Naive thymus-derived CD4-positive, alpha-beta T cell (primary cell): ENCODE results near the gene TMEM132C. TPM values are rescaled to one million over a fixed set of nuclear protein-coding genes. Genes with fewer than 3 reads are reported as not detected.

Experiments
- ATAC-seq: fragments of 150-1000 bp; cut with Tn5 transposase; 2 replicates; pipeline ENCODE4 v1.10.0; 2021; ENCODE audit warnings: mild to moderate bottlenecking, moderate library complexity
- CTCF ChIA-PET: fragments of 350-600 bp; sonication (Branson Sonifier 250); formaldehyde crosslinking; loops from one replicate; lab custom pipeline; 2021; ENCODE audit warnings: antibody characterized with exemption; lab: Charles Lee
- POLR2A ChIA-PET: fragments of 350-600 bp; sonication (Branson Sonifier 250); formaldehyde crosslinking; loops from one replicate; lab custom pipeline; 2021; ENCODE audit warnings: antibody characterized with exemption, inconsistent platforms; lab: Charles Lee
- DNase-seq, 9 donors: peaks; one replicate each; pipeline versions ENCODE4 v3.0.0 to v3.0.0-alpha.2; 2020 to 2022; ENCODE audit warnings: mixed read lengths in 1 of 9
- H3K27ac ChIP-seq: one replicate; pipeline ENCODE4 v1.7.0; 2013; ENCODE audit warnings: mild to moderate bottlenecking, low read depth, low read length, moderate library complexity
- H3K27me3 ChIP-seq, 2 donors: one replicate each; pipeline ENCODE4 v1.7.0; 2013; ENCODE audit warnings: low read length in 2 of 2, mild to moderate bottlenecking in 2 of 2, moderate library complexity in 2 of 2; ENCODE audit not compliant: control insufficient read depth in 2 of 2, insufficient read depth in 2 of 2
- H3K36me3 ChIP-seq, 3 experiments: 1 replicate in 2 of 3; 2 replicates in 1 of 3; pipeline ENCODE4 v1.7.0; 2013; ENCODE audit warnings: low read length in 3 of 3, mild to moderate bottlenecking in 3 of 3, moderate library complexity in 1 of 3; ENCODE audit not compliant: insufficient read depth in 3 of 3, control insufficient read depth in 2 of 3
- H3K4me1 ChIP-seq, 2 donors: one replicate each; pipeline ENCODE4 v1.7.0; 2013; ENCODE audit warnings: low read length in 2 of 2, mild to moderate bottlenecking in 2 of 2, moderate library complexity in 1 of 2; ENCODE audit not compliant: control insufficient read depth in 2 of 2, insufficient read depth in 2 of 2
- H3K4me3 ChIP-seq: 2 replicates; pipeline ENCODE4 v1.7.0; 2013; ENCODE audit warnings: mild to moderate bottlenecking, low read length
- H3K9me3 ChIP-seq, 3 experiments: 1 replicate in 2 of 3; 2 replicates in 1 of 3; pipeline ENCODE4 v1.7.0; 2013; ENCODE audit warnings: low read length in 3 of 3; ENCODE audit not compliant: control insufficient read depth in 2 of 3
- H3K27ac Mint-ChIP-seq, 9 donors: one replicate each; pipeline ENCODE4 v1.8.0; 2020 to 2022; ENCODE audit warnings: mixed read lengths in 9 of 9, mild to moderate bottlenecking in 8 of 9, moderate library complexity in 5 of 9, inconsistent platforms in 2 of 9
- H3K27me3 Mint-ChIP-seq, 5 donors: one replicate each; pipeline ENCODE4 v1.8.0; 2021 to 2022; ENCODE audit warnings: mixed read lengths in 5 of 5, mild to moderate bottlenecking in 1 of 5
- H3K36me3 Mint-ChIP-seq, 5 donors: one replicate each; pipeline ENCODE4 v1.8.0; 2020 to 2022; ENCODE audit warnings: mixed read lengths in 5 of 5, mild to moderate bottlenecking in 3 of 5, inconsistent platforms in 1 of 5
- H3K4me1 Mint-ChIP-seq, 7 donors: one replicate each; pipeline ENCODE4 v1.8.0; 2020 to 2022; ENCODE audit warnings: mixed read lengths in 7 of 7, mild to moderate bottlenecking in 3 of 7, inconsistent platforms in 1 of 7
- H3K4me3 Mint-ChIP-seq, 10 donors: one replicate each; pipeline ENCODE4 v1.8.0; 2020 to 2022; ENCODE audit warnings: mild to moderate bottlenecking in 10 of 10, mixed read lengths in 10 of 10, moderate library complexity in 6 of 10, inconsistent platforms in 2 of 10
- H3K9me3 Mint-ChIP-seq, 11 donors: one replicate each; pipeline ENCODE4 v1.8.0; 2020 to 2022; ENCODE audit warnings: mixed read lengths in 11 of 11, mild to moderate bottlenecking in 4 of 11, inconsistent platforms in 1 of 11, moderate library complexity in 1 of 11
- intact Hi-C, 2 donors: fragments of 100-400 bp; cut with micrococcal nuclease; formaldehyde crosslinking; loops; one replicate each; pipeline ENCODE4 v1.15.1; 2023
- polyA plus RNA-seq, 2 donors: library from polyadenylated mRNA; unstranded; fragments of 300-500 nt; fragmentation: Illumina TruSeq; gene quantifications; one replicate each; pipeline ENCODE4 v1.2.3, GENCODE V29; 2021
- total RNA-seq, 6 experiments: library from RNA in 5 of 6; stranded (reverse) in 5 of 6; gene quantifications; 1 replicate in 5 of 6; 2 replicates in 1 of 6; pipeline ENCODE4 v1.2.3 and lab custom pipeline; 2021 to 2026

Gene TMEM132C
- total and polyA plus RNA-seq, 7 experiments from 2014 or later = not detected

DNA sequence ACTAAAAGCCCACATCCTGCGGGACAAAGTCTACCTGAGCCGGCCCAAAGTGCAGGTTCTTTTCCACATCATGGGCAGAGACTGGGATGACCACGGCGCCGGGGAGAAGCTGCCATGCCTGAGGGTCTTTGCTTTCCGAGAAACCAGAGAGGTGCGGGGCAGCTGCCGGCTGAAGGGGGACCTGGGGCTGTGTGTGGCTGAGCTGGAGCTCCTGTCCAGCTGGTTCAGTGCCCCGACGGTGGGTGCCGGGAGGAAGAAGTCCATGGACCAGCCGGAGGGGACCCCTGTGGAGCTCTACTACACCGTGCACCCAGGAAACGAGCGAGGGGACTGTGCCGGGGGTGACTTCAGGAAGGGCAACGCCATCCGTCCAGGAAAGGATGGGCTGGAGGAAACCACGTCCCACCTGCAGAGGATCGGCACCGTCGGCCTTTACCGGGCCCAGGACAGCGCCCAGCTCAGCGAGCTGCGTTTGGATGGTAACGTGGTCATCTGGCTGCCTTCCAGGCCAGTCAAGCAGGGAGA, 148.1 kb downstream of the TMEM132C start:
- Histone ChIP-seq H3K4me3 (no peak overlapping the region), H3K9me3 (no peaks in the 10 kb centered on the region), H3K27me3 (no peaks in the 10 kb centered on the region), H3K36me3 (no peaks in the 10 kb centered on the region), H3K27ac (no peak overlapping the region), H3K4me1 (no peaks in the 10 kb centered on the region)
- no peaks in the 10 kb centered on the region for H3K4me1 Mint-ChIP-seq
- DNase-seq (no peak), ATAC-seq (no peak)
- peaks cover 0 to 6% (median 1%) of the 10 kb centered on the region in 5 donors for H3K27me3 Mint-ChIP-seq
- H3K9me3 Mint-ChIP-seq = peaks cover 2 to 12% (median 6%) of the 10 kb centered on the region in 11 donors
- ChIA-PET POLR2A (no interaction called here), CTCF (no interaction called here)
- intact Hi-C loops = no loop called here
- H3K27ac Mint-ChIP-seq = no peak overlapping the region
- no peak overlapping the region for H3K4me3 Mint-ChIP-seq
- H3K36me3 Mint-ChIP-seq = no peaks in the 10 kb centered on the region

DNA sequence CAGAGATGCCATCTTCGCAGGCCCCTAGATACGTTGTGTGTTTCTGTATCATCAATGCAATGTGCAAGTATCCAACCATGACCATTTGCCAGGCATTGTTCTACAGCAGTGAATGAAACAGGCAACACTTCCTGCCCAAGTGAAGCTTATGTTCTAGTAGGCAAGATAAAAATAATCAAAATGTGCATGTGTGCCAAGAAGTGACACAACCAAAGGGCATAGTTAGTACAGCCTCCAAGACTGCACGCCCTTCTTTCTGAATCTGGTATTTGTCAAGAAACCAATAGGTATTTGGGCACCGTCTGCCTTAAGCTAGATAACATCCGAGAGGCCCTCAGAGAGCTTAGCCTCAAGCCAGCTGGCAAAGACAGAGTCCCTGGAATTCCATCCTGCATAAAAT, 152.0 kb downstream of the TMEM132C start:
- Histone ChIP-seq H3K4me3 (no peak overlapping the region), H3K27me3 (no peaks in the 10 kb centered on the region), H3K9me3 (no peaks in the 10 kb centered on the region), H3K4me1 (no peaks in the 10 kb centered on the region), H3K27ac (no peak overlapping the region), H3K36me3 (no peaks in the 10 kb centered on the region)
- ChIA-PET POLR2A (no interaction called here), CTCF (no interaction called here)
- Mint-ChIP-seq H3K9me3 (peaks cover 0 to 20% (median 5%) of the 10 kb centered on the region in 11 donors), H3K27me3 (peaks cover 0 to 12% (median 5%) of the 10 kb centered on the region in 5 donors), H3K4me1 (no peaks in the 10 kb centered on the region), H3K4me3 (no peak overlapping the region), H3K36me3 (no peaks in the 10 kb centered on the region), H3K27ac (no peak overlapping the region)
- ATAC-seq (no peak), DNase-seq (no peak)
- intact Hi-C loops = no loop called here

DNA sequence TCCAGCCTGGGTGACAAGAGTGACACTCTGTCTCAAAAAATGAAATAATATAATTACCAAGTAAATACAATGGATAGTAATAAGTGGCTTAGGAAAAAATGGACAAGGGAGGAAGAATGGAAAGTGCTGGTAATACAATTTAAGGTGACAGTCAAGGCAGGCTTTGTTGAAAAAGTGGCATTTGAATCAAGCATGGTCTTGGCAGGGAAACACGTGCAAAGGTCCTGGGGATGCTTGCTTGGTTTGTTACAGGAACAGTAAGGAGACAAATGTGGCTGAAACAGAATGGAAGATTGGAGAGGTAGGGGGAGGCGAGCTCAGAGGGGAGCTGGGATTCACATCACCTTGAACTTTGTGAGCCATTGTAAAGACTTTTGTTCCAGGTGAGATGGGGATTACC, 153.2 kb downstream of the TMEM132C start:
- H3K4me3 Mint-ChIP-seq = no peak overlapping the region
- peaks cover 0 to 12% (median 5%) of the 10 kb centered on the region in 5 donors for H3K27me3 Mint-ChIP-seq
- H3K4me1 ChIP-seq = no peaks in the 10 kb centered on the region
- no peaks in the 10 kb centered on the region for H3K36me3 ChIP-seq
- H3K4me1 Mint-ChIP-seq = no peaks in the 10 kb centered on the region
- H3K27ac ChIP-seq = no peak overlapping the region
- no peak overlapping the region for H3K27ac Mint-ChIP-seq
- DNase-seq (no peak), ATAC-seq (no peak)
- ChIA-PET CTCF (interaction anchor here (0.6 kb wide), 1 partner anchor 609 kb away, joined by 3 read pairs; no protein-coding TSS in a partner anchor), POLR2A (no interaction called here)
- H3K9me3 Mint-ChIP-seq = peaks cover 2 to 20% (median 9%) of the 10 kb centered on the region in 11 donors
- H3K36me3 Mint-ChIP-seq = no peaks in the 10 kb centered on the region
- no peaks in the 10 kb centered on the region for H3K27me3 ChIP-seq
- H3K9me3 ChIP-seq = no peaks in the 10 kb centered on the region
- H3K4me3 ChIP-seq = no peak overlapping the region
- intact Hi-C loops = no loop called here

DNA sequence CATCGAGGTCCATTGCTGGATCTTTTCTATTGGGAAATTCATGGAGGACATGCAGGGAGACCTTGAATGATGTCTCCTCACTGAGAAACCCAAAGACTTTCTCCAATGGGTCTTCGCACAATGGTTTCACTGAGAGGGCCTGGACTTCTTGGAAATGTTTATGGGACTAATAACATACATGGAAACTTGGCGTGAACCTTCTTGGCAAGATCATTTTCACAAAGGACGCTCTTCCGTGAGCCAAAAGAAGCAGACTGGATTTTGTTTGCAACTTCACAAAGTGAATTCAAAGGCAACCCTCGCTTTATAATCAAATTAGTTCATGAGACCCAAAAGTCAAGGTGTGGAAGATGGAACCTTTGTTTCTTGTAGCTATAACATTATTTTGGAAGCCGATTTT, 154.4 kb downstream of the TMEM132C start:
- ChIA-PET POLR2A (no interaction called here), CTCF (no interaction called here)
- H3K9me3 Mint-ChIP-seq = peaks cover 2 to 20% (median 9%) of the 10 kb centered on the region in 11 donors

DNA sequence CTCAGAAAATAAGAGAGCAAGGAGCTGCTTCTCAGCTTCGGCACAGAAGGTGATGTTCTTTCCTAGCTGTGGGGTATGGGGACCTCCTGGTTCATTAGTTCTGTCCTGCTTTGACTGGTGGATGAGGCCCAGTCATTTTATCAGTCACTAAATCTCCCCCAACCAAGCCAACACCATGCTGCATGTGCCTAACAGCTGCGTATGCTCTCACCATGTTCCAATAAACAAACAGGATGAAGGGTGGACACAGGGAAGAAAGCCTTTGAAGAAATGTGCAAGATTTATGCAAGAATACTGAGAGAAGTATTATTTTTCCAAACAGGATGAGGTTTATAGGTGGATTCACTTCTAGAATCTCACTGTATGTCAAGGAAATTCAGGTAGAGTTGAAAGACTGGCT, 156.2 kb downstream of the TMEM132C start:
- ATAC-seq (no peak), DNase-seq (no peak)
- ChIA-PET CTCF (no interaction called here), POLR2A (no interaction called here)
- no peak overlapping the region for H3K27ac ChIP-seq
- no peak overlapping the region for H3K4me3 ChIP-seq
- no peaks in the 10 kb centered on the region for H3K36me3 Mint-ChIP-seq
- no peaks in the 10 kb centered on the region for H3K36me3 ChIP-seq
- H3K4me1 Mint-ChIP-seq = no peaks in the 10 kb centered on the region
- peaks cover 1 to 20% (median 7%) of the 10 kb centered on the region in 11 donors for H3K9me3 Mint-ChIP-seq
- H3K27me3 ChIP-seq = no peaks in the 10 kb centered on the region
- no peaks in the 10 kb centered on the region for H3K9me3 ChIP-seq
- peaks cover 0 to 12% (median 5%) of the 10 kb centered on the region in 5 donors for H3K27me3 Mint-ChIP-seq
- no peak overlapping the region for H3K4me3 Mint-ChIP-seq
- H3K27ac Mint-ChIP-seq = no peak overlapping the region
- H3K4me1 ChIP-seq = no peaks in the 10 kb centered on the region
- intact Hi-C loops = no loop called here

More for the DNA sequence above, 154.4 kb downstream of the TMEM132C start:
- Histone ChIP-seq H3K27ac (no peak overlapping the region), H3K36me3 (no peaks in the 10 kb centered on the region), H3K4me1 (no peaks in the 10 kb centered on the region), H3K27me3 (no peaks in the 10 kb centered on the region), H3K4me3 (no peak overlapping the region), H3K9me3 (no peaks in the 10 kb centered on the region)
- H3K4me3 Mint-ChIP-seq = no peak overlapping the region
- DNase-seq (no peak), ATAC-seq (no peak)
- H3K4me1 Mint-ChIP-seq = no peaks in the 10 kb centered on the region
- no peak overlapping the region for H3K27ac Mint-ChIP-seq
- no peaks in the 10 kb centered on the region for H3K36me3 Mint-ChIP-seq
- H3K27me3 Mint-ChIP-seq = peaks cover 0 to 12% (median 5%) of the 10 kb centered on the region in 5 donors
- intact Hi-C loops = no loop called here

DNA sequence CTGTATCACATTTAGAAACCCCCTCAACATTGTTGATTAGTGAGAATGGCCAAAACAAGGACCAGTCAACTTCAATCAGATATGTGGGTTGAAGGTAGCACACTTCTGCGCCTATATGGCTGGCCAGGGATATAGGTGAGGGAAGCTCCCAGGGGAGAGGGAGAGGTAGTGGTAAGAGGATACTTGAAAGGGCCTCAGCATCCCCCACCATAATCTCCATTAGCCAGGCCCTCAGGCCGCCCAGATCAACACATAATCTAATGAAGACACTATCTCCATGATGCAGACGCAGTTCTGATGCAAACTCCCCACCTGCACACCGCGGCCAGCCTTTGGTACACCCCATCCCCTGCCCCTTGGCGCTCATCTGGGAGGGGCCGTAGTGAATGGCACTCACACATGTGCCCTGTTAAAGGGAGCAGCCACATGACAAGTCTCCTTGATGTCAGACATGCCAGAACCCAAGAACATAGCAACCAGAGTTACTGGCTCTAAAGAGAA, 158.0 kb downstream of the TMEM132C start:
- ATAC-seq = no peak
- DNase-seq = no peak
- H3K9me3 Mint-ChIP-seq = peaks cover 2 to 19% (median 9%) of the 10 kb centered on the region in 11 donors
- no peak overlapping the region for H3K4me3 Mint-ChIP-seq
- ChIA-PET POLR2A (no interaction called here), CTCF (no interaction called here)
- H3K36me3 Mint-ChIP-seq = no peaks in the 10 kb centered on the region
- Histone ChIP-seq H3K9me3 (no peaks in the 10 kb centered on the region), H3K4me1 (no peaks in the 10 kb centered on the region), H3K27me3 (no peaks in the 10 kb centered on the region), H3K36me3 (no peaks in the 10 kb centered on the region), H3K4me3 (no peak overlapping the region), H3K27ac (no peak overlapping the region)
- no peaks in the 10 kb centered on the region for H3K4me1 Mint-ChIP-seq
- no peak overlapping the region for H3K27ac Mint-ChIP-seq
- H3K27me3 Mint-ChIP-seq = peaks cover 0 to 11% (median 5%) of the 10 kb centered on the region in 5 donors
- intact Hi-C loops = no loop called here

DNA sequence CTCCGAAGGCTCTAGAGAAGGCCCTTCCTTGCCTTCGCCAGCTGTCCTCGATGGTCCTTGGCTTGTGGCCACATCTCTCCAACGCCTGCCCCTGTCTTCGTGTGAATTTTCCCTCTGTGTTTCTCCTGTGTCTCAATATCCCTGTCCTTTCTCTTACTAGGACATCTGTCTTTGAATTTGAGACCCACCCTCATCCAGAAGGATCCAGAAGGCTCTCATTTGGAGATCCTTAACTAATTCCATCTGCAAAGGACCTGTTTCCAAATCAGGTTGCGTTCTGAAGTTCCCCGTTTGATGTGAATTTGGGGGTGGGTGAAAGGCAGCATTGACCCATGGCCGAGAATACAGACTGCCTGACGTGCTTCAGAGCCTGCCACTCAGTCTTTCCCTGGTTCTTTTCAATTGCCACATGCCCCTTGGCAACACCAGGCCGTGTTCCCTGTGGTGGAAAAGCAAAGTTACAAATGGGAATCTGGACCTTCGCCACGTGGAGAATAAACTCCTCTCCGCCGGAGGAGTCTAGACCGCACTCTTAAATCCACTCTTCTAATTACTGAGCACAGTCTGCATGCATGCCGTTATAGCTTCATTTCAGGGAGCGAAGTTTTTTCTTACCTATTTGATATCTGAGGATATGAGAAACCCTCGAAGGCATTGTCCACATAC, 158.8 kb downstream of the TMEM132C start:
- CTCF ChIA-PET = no interaction called here
- Mint-ChIP-seq H3K4me1 (no peaks in the 10 kb centered on the region), H3K4me3 (no peak overlapping the region), H3K27ac (no peak overlapping the region), H3K27me3 (peaks cover 0 to 5% (median 0%) of the 10 kb centered on the region in 5 donors), H3K9me3 (peaks cover 0 to 14% (median 6%) of the 10 kb centered on the region in 11 donors), H3K36me3 (no peaks in the 10 kb centered on the region)
- no peaks in the 10 kb centered on the region for H3K4me1 ChIP-seq
- no peaks in the 10 kb centered on the region for H3K36me3 ChIP-seq
- no peaks in the 10 kb centered on the region for H3K27me3 ChIP-seq
- POLR2A ChIA-PET = no interaction called here
- ATAC-seq (no peak), DNase-seq (no peak)
- no peak overlapping the region for H3K27ac ChIP-seq
- H3K9me3 ChIP-seq = no peaks in the 10 kb centered on the region
- intact Hi-C loops = no loop called here
- no peak overlapping the region for H3K4me3 ChIP-seq
